Measurements from ENCODE around the gene HNRNPF.

Gene HNRNPF

GRCh38 chr10:43410345-43410744 lies 1.4 kb upstream of the HNRNPF start:
- TF ChIP-seq, protein P1, sequence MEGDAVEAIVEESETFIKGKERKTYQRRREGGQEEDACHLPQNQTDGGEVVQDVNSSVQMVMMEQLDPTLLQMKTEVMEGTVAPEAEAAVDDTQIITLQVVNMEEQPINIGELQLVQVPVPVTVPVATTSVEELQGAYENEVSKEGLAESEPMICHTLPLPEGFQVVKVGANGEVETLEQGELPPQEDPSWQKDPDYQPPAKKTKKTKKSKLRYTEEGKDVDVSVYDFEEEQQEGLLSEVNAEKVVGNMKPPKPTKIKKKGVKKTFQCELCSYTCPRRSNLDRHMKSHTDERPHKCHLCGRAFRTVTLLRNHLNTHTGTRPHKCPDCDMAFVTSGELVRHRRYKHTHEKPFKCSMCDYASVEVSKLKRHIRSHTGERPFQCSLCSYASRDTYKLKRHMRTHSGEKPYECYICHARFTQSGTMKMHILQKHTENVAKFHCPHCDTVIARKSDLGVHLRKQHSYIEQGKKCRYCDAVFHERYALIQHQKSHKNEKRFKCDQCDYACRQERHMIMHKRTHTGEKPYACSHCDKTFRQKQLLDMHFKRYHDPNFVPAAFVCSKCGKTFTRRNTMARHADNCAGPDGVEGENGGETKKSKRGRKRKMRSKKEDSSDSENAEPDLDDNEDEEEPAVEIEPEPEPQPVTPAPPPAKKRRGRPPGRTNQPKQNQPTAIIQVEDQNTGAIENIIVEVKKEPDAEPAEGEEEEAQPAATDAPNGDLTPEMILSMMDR (IDR thresholded peaks at IDR 0.05; ENCODE audit: low read depth, low read length), result no peak
- Histone ChIP-seq H3K27me3 (no peaks in the 10 kb centered on the region), H3K4me1 (no peaks in the 10 kb centered on the region), H3K36me3 (peaks cover 4% of the 10 kb centered on the region; the same call in 1 of the 2 replicates), H3K4me3 (ENCODE audit: low read depth, low read length) (no peak overlapping the region), H3K9me3 (no peaks in the 10 kb centered on the region)
- no peak for DNase-seq

GRCh38 chr10:43409385-43410109 lies 561 bp upstream of the HNRNPF start:
- no peaks in the 10 kb centered on the region for H3K9me3 ChIP-seq
- no peaks in the 10 kb centered on the region for H3K27me3 ChIP-seq
- peak overlapping the region; percentile 26; the same call in 1 of the 2 replicates for H3K4me3 ChIP-seq (ENCODE audit: low read depth, low read length)
- TF ChIP-seq, protein P1 (IDR thresholded peaks at IDR 0.05; ENCODE audit: low read depth, low read length), result no peak
- peaks cover 7% of the 10 kb centered on the region; the same call in 1 of the 2 replicates for H3K36me3 ChIP-seq
- H3K4me1 ChIP-seq, result no peaks in the 10 kb centered on the region
- DNase-seq, result no peak

GRCh38 chr10:43408331-43408709 lies 666 bp downstream of the HNRNPF start:
- TF ChIP-seq, protein P1 (IDR thresholded peaks at IDR 0.05; ENCODE audit: low read depth, low read length), result no peak
- no peak for DNase-seq
- H3K4me3 ChIP-seq (ENCODE audit: low read depth, low read length), result peak overlapping the region; percentile 65
- H3K9me3 ChIP-seq, result no peaks in the 10 kb centered on the region
- H3K36me3 ChIP-seq, result peaks cover 15% of the 10 kb centered on the region
- no peaks in the 10 kb centered on the region for H3K27me3 ChIP-seq
- H3K4me1 ChIP-seq, result no peaks in the 10 kb centered on the region; the same call in 1 of the 2 replicates

- H3K4me1 ChIP-seq, result no peaks in the 10 kb centered on the region; the same call in 1 of the 2 replicates
- TF ChIP-seq, protein P1 (IDR thresholded peaks at IDR 0.05; ENCODE audit: low read depth, low read length), result peak; percentile 45
- H3K27me3 ChIP-seq, result no peaks in the 10 kb centered on the region
- no peaks in the 10 kb centered on the region for H3K9me3 ChIP-seq
- DNase-seq, result peak; percentile 86
- H3K4me3 ChIP-seq (ENCODE audit: low read depth, low read length), result peak overlapping the region; percentile 65
- peaks cover 20% of the 10 kb centered on the region for H3K36me3 ChIP-seq
Observed at GRCh38 chr10:43407576-43408330, 1.2 kb downstream of the HNRNPF start.

GRCh38 chr10:43407148-43407575 lies 1.8 kb downstream of the HNRNPF start:
- H3K4me1 ChIP-seq, result no peaks in the 10 kb centered on the region; the same call in 1 of the 2 replicates
- H3K9me3 ChIP-seq, result no peaks in the 10 kb centered on the region
- no peaks in the 10 kb centered on the region for H3K27me3 ChIP-seq
- DNase-seq, result peak; percentile 64
- H3K36me3 ChIP-seq, result peaks cover 20% of the 10 kb centered on the region
- peak overlapping the region; percentile 65 for H3K4me3 ChIP-seq (ENCODE audit: low read depth, low read length)
- TF ChIP-seq, protein P1 (IDR thresholded peaks at IDR 0.05; ENCODE audit: low read depth, low read length), result no peak
